ENCODE measurements around the gene ADGRD1.

- no peak for TF ChIP-seq CTCF (IDR thresholded peaks at IDR 0.05)
- no peak for TF ChIP-seq POLR2A (IDR thresholded peaks at IDR 0.05)
Observed at GRCh38 chr12:130982565-130983225, 29.0 kb downstream of the ADGRD1 start.

All from breast epithelium (tissue), 3 donors.